HCT116 (cell line): ENCODE measurements around the gene HFM1.

ENCODE experiments used
- ATF3 ChIP-seq: IDR thresholded peaks from 2 replicates; pipeline ENCODE4 v1.6.1; 2012
- EGR1 ChIP-seq: IDR thresholded peaks from 2 replicates; pipeline ENCODE4 v1.6.1; 2012; ENCODE audit warnings: low read depth
- EZH2 ChIP-seq: fragments of 200-600 bp; sonication (generic); IDR thresholded peaks from 2 replicates; pipeline ENCODE4 v1.6.1; 2017; ENCODE audit warnings: antibody characterized with exemption, mixed run types
- POLR2A ChIP-seq: IDR thresholded peaks from 2 replicates; pipeline ENCODE4 v1.7.0; 2011; ENCODE audit warnings: borderline replicate concordance; ENCODE audit not compliant: insufficient read depth, insufficient read length; ENCODE audit errors: extremely low read depth
- POLR2AphosphoS5 ChIP-seq: IDR thresholded peaks from 2 replicates; pipeline ENCODE4 v1.6.1; 2011; ENCODE audit warnings: mild to moderate bottlenecking, low read depth, low read length, moderate library complexity
- SIN3A ChIP-seq: IDR thresholded peaks from 2 replicates; pipeline ENCODE4 v1.6.1; 2012; ENCODE audit warnings: low read depth
- SP1 ChIP-seq: IDR thresholded peaks from 2 replicates; pipeline ENCODE4 v1.6.1; 2012; ENCODE audit warnings: low read depth
- TCF7L2 ChIP-seq: IDR thresholded peaks from 2 replicates; pipeline ENCODE4 v1.7.0; 2011; ENCODE audit warnings: borderline replicate concordance, inconsistent platforms; ENCODE audit not compliant: insufficient read depth, insufficient read length; ENCODE audit errors: extremely low read depth
- ZNF274 ChIP-seq: fragments of 200-500 bp; sonication (Bioruptor generic); IDR thresholded peaks from 2 replicates; pipeline ENCODE4 v1.6.1; 2014; ENCODE audit warnings: mild to moderate bottlenecking, low read depth, low read length, inconsistent platforms
- TF ChIP-seq, protein P1 (sequence below): IDR thresholded peaks from 2 replicates; pipeline ENCODE4 v1.6.1; 2012; ENCODE audit warnings: low read depth
- TF ChIP-seq, protein P2 (sequence below), 3 experiments: fragments of 200-600 bp in 1 of 3; sonication (generic) in 1 of 3; IDR thresholded peaks in 2 of 3; conservative IDR thresholded peaks in 1 of 3; 2 replicates each; pipeline ENCODE4 v1.5.1; 2012 to 2017; ENCODE audit warnings: low read depth in 2 of 3, low read length in 2 of 3, antibody characterized with exemption in 1 of 3, borderline replicate concordance in 1 of 3, control low read depth in 1 of 3, mild to moderate bottlenecking in 1 of 3, mixed read lengths in 1 of 3, mixed run types in 1 of 3, moderate library complexity in 1 of 3; ENCODE audit not compliant: insufficient read depth in 1 of 3
- TF ChIP-seq, protein P3 (sequence below): IDR thresholded peaks from 2 replicates; pipeline ENCODE4 v1.6.1; 2012
- TF ChIP-seq, protein P4 (sequence below): IDR thresholded peaks from 2 replicates; pipeline ENCODE4 v1.6.1; 2011; ENCODE audit warnings: mild to moderate bottlenecking, low read length, moderate library complexity; ENCODE audit not compliant: insufficient replicate concordance; ENCODE audit errors: extremely low read depth

- TF ChIP-seq, protein P1, sequence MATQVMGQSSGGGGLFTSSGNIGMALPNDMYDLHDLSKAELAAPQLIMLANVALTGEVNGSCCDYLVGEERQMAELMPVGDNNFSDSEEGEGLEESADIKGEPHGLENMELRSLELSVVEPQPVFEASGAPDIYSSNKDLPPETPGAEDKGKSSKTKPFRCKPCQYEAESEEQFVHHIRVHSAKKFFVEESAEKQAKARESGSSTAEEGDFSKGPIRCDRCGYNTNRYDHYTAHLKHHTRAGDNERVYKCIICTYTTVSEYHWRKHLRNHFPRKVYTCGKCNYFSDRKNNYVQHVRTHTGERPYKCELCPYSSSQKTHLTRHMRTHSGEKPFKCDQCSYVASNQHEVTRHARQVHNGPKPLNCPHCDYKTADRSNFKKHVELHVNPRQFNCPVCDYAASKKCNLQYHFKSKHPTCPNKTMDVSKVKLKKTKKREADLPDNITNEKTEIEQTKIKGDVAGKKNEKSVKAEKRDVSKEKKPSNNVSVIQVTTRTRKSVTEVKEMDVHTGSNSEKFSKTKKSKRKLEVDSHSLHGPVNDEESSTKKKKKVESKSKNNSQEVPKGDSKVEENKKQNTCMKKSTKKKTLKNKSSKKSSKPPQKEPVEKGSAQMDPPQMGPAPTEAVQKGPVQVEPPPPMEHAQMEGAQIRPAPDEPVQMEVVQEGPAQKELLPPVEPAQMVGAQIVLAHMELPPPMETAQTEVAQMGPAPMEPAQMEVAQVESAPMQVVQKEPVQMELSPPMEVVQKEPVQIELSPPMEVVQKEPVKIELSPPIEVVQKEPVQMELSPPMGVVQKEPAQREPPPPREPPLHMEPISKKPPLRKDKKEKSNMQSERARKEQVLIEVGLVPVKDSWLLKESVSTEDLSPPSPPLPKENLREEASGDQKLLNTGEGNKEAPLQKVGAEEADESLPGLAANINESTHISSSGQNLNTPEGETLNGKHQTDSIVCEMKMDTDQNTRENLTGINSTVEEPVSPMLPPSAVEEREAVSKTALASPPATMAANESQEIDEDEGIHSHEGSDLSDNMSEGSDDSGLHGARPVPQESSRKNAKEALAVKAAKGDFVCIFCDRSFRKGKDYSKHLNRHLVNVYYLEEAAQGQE = no peak
- TF ChIP-seq, protein P2, sequence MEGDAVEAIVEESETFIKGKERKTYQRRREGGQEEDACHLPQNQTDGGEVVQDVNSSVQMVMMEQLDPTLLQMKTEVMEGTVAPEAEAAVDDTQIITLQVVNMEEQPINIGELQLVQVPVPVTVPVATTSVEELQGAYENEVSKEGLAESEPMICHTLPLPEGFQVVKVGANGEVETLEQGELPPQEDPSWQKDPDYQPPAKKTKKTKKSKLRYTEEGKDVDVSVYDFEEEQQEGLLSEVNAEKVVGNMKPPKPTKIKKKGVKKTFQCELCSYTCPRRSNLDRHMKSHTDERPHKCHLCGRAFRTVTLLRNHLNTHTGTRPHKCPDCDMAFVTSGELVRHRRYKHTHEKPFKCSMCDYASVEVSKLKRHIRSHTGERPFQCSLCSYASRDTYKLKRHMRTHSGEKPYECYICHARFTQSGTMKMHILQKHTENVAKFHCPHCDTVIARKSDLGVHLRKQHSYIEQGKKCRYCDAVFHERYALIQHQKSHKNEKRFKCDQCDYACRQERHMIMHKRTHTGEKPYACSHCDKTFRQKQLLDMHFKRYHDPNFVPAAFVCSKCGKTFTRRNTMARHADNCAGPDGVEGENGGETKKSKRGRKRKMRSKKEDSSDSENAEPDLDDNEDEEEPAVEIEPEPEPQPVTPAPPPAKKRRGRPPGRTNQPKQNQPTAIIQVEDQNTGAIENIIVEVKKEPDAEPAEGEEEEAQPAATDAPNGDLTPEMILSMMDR (IDR thresholded peaks at IDR 0.05 in 2 of 3, conservative IDR thresholded peaks at IDR 0.05 in 1 of 3; ENCODE audit: borderline replicate concordance in 1 of 3, insufficient read depth in 1 of 3, low read depth in 2 of 3, low read length in 2 of 3) = no peak
- no peak for TF ChIP-seq SIN3A
- no peak for TF ChIP-seq TCF7L2
- no peak for TF ChIP-seq ATF3
- TF ChIP-seq ZNF274 = no peak
- no peak for TF ChIP-seq POLR2AphosphoS5
- no peak for TF ChIP-seq POLR2A
- TF ChIP-seq, protein P3, sequence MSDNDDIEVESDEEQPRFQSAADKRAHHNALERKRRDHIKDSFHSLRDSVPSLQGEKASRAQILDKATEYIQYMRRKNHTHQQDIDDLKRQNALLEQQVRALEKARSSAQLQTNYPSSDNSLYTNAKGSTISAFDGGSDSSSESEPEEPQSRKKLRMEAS = no peak
- TF ChIP-seq EGR1 = no peak
- TF ChIP-seq SP1 = no peak
- no peak for TF ChIP-seq EZH2
- TF ChIP-seq, protein P4, sequence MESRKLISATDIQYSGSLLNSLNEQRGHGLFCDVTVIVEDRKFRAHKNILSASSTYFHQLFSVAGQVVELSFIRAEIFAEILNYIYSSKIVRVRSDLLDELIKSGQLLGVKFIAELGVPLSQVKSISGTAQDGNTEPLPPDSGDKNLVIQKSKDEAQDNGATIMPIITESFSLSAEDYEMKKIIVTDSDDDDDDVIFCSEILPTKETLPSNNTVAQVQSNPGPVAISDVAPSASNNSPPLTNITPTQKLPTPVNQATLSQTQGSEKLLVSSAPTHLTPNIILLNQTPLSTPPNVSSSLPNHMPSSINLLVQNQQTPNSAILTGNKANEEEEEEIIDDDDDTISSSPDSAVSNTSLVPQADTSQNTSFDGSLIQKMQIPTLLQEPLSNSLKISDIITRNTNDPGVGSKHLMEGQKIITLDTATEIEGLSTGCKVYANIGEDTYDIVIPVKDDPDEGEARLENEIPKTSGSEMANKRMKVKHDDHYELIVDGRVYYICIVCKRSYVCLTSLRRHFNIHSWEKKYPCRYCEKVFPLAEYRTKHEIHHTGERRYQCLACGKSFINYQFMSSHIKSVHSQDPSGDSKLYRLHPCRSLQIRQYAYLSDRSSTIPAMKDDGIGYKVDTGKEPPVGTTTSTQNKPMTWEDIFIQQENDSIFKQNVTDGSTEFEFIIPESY = no peak
These were observed 22.8 kb downstream of the HFM1 start for GRCh38 chr1:91381844-91382243.
